Heart left ventricle (tissue), 13 donors: Measurements from ENCODE around the gene TMPO.

ENCODE experiments used
- POLR2A ChIP-seq, 2 donors: fragments of 450-650 bp; IDR thresholded peaks; one replicate each; pipeline ENCODE4 v1.6.1; 2017; ENCODE audit warnings: antibody characterized with exemption in 2 of 2, mild to moderate bottlenecking in 2 of 2, moderate library complexity in 2 of 2
- TF ChIP-seq, protein P1 (sequence below), 12 donors: fragments of 200-600 bp; sonication (generic) in 4 of 12; IDR thresholded peaks; one replicate each; pipeline versions ENCODE4 v1.5.0 to v1.8.0; 2018 to 2022; ENCODE audit warnings: antibody characterized with exemption in 12 of 12, mild to moderate bottlenecking in 5 of 12
- donor health status: ischemic (EF 13 %, LVEDD 7.1; RV severe dilation, severe dysfunction).
- donor health status: DM: no; HTN: yes; CAD: no.
- donor health status: DM: no; HTN: no; CAD: no.
- donor health status: ischemic (EF 25% LVEDD 6.9; RV normal size, moderate dysfunction).
- donor health status: ischemic (EF 25% LVEDD 5.7; RV mildly dilated, moderate dysfunction).
- donor health status: ischemic (EF 35%, LVEDD 5.7; RV mildly dilated, moderate dysfunction).
- donor health status: nonischemic (EF 11% LVEDD 7.7; RV severe dilation, severe dysfunction).
- donor health status: DM: yes; HTN: yes; CAD: no.
- donor health status: PGD.
- donor health status: ischemic (EF 29% LVEDD 5.4; RV normal size, mild dysfunction).
- donor health status: nonischemic (EF 23%, LVEDD 6.1; RV moderate dilation, normal function).

- TF ChIP-seq, protein P1, sequence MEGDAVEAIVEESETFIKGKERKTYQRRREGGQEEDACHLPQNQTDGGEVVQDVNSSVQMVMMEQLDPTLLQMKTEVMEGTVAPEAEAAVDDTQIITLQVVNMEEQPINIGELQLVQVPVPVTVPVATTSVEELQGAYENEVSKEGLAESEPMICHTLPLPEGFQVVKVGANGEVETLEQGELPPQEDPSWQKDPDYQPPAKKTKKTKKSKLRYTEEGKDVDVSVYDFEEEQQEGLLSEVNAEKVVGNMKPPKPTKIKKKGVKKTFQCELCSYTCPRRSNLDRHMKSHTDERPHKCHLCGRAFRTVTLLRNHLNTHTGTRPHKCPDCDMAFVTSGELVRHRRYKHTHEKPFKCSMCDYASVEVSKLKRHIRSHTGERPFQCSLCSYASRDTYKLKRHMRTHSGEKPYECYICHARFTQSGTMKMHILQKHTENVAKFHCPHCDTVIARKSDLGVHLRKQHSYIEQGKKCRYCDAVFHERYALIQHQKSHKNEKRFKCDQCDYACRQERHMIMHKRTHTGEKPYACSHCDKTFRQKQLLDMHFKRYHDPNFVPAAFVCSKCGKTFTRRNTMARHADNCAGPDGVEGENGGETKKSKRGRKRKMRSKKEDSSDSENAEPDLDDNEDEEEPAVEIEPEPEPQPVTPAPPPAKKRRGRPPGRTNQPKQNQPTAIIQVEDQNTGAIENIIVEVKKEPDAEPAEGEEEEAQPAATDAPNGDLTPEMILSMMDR (IDR thresholded peaks at IDR 0.05), result no peak
- TF ChIP-seq POLR2A (IDR thresholded peaks at IDR 0.05), result no peak
Observed at GRCh38 chr12:98519257-98519907, 4.0 kb downstream of the TMPO start.
